Stomach smooth muscle (tissue), 2 donors: ENCODE data around the gene OR11H1.
"Not testable (repeated sequence)": the region's sequence is repeated elsewhere in the genome, so short reads cannot be mapped to it uniquely, and the experiment has no call there.

ENCODE experiments used
- H3K27ac ChIP-seq: one replicate; pipeline ENCODE4 v1.7.0; 2013; ENCODE audit warnings: mild to moderate bottlenecking, low read length, inconsistent platforms
- H3K27me3 ChIP-seq, 2 donors: one replicate each; pipeline ENCODE4 v1.7.0; 2013; ENCODE audit warnings: low read length in 2 of 2; ENCODE audit not compliant: insufficient read depth in 2 of 2, control insufficient read depth in 1 of 2
- H3K36me3 ChIP-seq, 2 donors: one replicate each; pipeline ENCODE4 v1.7.0; 2013; ENCODE audit warnings: low read length in 2 of 2; ENCODE audit not compliant: control insufficient read depth in 2 of 2, insufficient read depth in 2 of 2
- H3K4me1 ChIP-seq: one replicate; pipeline ENCODE4 v1.7.0; 2013; ENCODE audit warnings: low read length; ENCODE audit not compliant: control insufficient read depth, insufficient read depth
- H3K4me3 ChIP-seq, 2 donors: one replicate each; pipeline ENCODE4 v1.7.0; 2013; ENCODE audit warnings: low read length in 2 of 2
- H3K9ac ChIP-seq, 2 donors: one replicate each; pipeline ENCODE4 v1.7.0; 2013; ENCODE audit warnings: low read length in 2 of 2, mild to moderate bottlenecking in 1 of 2
- H3K9me3 ChIP-seq, 2 donors: one replicate each; pipeline ENCODE4 v1.7.0; 2013; ENCODE audit warnings: low read length in 2 of 2; ENCODE audit not compliant: control insufficient read depth in 2 of 2
- donor health status: healthy.
- donor health status: Pancreatic carcinoma.

OR11H1 gene, protein sequence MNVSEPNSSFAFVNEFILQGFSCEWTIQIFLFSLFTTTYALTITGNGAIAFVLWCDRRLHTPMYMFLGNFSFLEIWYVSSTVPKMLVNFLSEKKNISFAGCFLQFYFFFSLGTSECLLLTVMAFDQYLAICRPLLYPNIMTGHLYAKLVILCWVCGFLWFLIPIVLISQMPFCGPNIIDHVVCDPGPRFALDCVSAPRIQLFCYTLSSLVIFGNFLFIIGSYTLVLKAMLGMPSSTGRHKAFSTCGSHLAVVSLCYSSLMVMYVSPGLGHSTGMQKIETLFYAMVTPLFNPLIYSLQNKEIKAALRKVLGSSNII

DNA sequence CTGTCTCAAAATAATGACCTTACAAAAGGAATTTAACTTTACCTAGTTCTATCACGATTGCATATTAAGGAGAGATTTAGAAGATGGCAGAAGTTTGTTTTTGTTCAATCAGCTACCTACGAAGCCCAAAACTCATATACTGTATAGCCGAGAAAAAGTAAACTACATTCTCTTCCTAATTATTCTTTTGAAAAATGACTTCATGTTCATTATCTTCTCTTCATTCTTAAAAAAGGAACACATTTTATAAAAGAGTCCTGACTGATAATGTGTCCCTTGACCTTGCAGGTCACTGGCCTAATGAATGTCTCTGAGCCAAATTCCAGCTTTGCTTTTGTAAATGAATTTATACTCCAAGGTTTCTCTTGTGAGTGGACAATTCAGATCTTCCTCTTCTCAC lies at the start of gene OR11H1:
Gene OR11H1, plus strand, starts transcription at position 301 of the 400 bp plus-strand sequence. Its CDS starts 0 bp downstream, at position 301.
- not testable (repeated sequence) for H3K4me1 ChIP-seq, H3K36me3 ChIP-seq, H3K9ac ChIP-seq, H3K27me3 ChIP-seq, H3K9me3 ChIP-seq, H3K4me3 ChIP-seq, H3K27ac ChIP-seq

DNA sequence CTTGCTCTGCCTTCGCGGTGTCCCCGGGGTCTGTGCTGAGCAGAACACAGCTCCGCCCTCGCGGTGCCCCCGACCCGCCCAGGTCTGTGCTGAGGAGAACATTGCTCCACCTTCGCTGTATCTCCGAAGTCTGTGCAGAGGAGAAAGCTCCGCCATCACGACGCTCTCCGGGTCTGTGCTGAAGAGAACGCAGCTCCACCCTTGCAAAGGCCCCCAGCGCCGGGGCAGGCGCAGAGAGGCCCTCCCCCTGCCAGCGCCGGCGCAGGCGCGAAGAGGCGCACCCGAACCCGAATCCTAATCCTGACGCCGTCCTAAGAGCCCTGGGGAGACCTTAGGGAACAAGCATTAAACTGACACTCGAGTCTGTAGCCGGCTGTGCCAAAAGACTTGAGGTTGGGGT lies 18.0 kb upstream of the OR11H1 start:
- not testable (repeated sequence) for H3K9ac ChIP-seq, H3K9me3 ChIP-seq, H3K4me3 ChIP-seq, H3K27ac ChIP-seq, H3K36me3 ChIP-seq, H3K4me1 ChIP-seq, H3K27me3 ChIP-seq

DNA sequence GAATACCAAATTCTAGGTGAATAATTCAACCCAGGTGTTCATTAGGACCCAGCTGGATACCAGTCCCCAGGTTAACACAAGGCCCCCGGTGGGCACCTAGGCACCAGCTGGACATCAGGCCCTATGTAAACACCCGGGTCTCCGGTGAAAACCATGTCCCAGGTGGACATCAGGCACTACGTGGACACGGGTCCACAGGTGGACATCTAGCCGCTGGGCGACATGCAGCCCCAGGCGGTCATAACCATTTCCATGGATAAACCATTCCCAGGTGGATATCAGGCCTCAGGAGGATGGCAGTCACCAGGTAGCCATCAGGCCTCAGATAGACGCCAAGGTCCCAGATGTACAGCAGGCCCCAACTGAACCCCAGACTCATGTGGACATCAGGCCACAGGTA lies 12.1 kb upstream of the OR11H1 start:
- H3K27ac ChIP-seq, H3K27me3 ChIP-seq, H3K4me1 ChIP-seq, H3K36me3 ChIP-seq, H3K4me3 ChIP-seq, H3K9me3 ChIP-seq, H3K9ac ChIP-seq: not testable (repeated sequence)

DNA sequence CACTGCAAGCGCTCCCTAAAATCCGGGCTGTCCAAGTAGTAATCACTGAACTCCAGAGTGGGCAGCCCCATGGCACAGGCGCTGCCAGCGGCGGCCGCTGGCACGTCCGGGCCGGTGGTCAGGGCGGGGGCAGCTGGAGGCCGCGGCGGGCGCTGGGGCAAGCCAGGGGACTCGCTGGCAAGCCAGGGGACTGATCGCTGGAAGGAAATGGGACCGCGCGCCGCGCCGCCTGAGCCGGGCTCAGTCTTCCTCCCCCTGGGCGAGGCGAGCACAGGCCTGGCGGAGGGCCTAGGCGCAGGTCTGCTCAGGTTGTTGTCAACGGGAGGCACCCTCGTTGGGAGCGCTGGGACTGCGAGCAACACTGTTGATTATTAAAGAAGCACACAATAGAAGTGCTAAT lies 25.8 kb downstream of the OR11H1 start:
- not testable (repeated sequence) for H3K9me3 ChIP-seq, H3K27ac ChIP-seq, H3K4me1 ChIP-seq, H3K27me3 ChIP-seq, H3K9ac ChIP-seq, H3K4me3 ChIP-seq, H3K36me3 ChIP-seq

DNA sequence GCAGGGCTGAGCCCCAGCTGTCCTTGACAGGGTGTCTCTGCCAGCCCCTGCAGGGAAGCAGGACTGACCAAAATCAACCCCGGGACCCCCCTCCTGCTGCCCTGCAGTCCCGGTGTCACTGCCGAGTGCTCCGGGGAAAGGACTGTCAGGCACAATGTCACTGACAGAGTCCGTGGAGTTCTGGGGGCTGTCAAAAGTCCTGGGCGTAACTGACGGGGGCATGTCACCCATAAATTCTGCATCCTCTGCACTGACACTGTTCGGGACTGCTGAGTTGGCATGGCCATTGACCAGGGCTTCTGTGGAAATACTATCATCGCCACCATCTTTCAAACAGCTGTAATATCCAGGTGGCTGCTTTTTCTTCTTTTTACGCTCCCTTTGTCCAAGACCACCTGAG lies 35.5 kb downstream of the OR11H1 start:
- not testable (repeated sequence) for H3K27me3 ChIP-seq, H3K27ac ChIP-seq, H3K9ac ChIP-seq, H3K36me3 ChIP-seq, H3K9me3 ChIP-seq, H3K4me1 ChIP-seq, H3K4me3 ChIP-seq

DNA sequence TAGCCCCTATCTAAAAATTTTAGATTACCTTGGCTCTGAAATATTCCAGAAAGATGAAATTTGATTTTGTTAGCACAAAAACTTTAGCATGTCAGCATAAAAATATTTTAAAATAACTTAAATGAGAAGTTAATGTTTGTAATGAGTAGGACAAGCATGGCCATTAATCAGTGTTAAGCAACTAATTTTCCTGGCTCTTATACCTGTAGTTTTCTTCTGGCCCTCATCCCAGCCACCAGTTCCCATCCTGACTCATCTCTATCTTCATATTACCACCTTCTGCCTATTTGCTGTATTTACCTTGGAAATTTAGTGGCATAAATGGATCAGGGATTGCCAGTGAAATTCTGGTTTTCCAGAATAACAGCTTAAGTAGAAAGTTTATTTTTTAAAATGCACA lies 37.1 kb downstream of the OR11H1 start:
- not testable (repeated sequence) for H3K9ac ChIP-seq, H3K4me3 ChIP-seq, H3K36me3 ChIP-seq, H3K27ac ChIP-seq, H3K4me1 ChIP-seq, H3K27me3 ChIP-seq, H3K9me3 ChIP-seq
